Hepatic stellate cell (primary cell): ENCODE measurements around the gene HDAC1.
A peak's percentile ranks its signal among the peaks of the same experiment; 100 is the strongest.
"Not testable (repeated sequence)": the region's sequence is repeated elsewhere in the genome, so short reads cannot be mapped to it uniquely, and the experiment has no call there.

Source experiments
- DNase-seq: peaks from one replicate; pipeline ENCODE4 v3.0.0; 2011; ENCODE audit warnings: low spot score

HDAC1 gene

DNA sequence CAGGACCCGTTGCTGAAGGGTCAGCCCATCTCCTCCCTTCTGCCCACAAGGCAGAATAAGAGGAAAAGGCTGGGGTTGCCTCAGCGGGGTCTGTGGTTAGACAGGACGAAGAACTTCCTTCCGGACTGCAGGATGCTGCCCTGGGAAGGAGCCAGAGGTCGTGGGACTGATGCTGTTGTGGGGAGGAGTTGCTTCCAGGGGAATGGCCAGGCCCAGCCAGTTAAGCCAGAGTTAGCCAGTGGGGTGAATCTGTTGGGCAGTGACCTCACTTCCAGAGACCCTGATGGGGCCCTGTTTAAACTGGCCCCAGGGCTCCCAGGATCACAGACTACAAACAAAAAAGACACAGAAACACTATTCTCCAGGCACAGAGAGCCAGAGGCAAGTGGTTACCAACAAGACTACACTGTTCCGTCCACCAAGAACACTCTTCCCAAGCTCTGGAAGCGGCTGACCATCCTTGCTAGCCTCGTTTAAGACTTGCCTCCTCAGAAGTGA, 57.4 kb downstream of the HDAC1 start:
- DNase-seq: peak; percentile 74

DNA sequence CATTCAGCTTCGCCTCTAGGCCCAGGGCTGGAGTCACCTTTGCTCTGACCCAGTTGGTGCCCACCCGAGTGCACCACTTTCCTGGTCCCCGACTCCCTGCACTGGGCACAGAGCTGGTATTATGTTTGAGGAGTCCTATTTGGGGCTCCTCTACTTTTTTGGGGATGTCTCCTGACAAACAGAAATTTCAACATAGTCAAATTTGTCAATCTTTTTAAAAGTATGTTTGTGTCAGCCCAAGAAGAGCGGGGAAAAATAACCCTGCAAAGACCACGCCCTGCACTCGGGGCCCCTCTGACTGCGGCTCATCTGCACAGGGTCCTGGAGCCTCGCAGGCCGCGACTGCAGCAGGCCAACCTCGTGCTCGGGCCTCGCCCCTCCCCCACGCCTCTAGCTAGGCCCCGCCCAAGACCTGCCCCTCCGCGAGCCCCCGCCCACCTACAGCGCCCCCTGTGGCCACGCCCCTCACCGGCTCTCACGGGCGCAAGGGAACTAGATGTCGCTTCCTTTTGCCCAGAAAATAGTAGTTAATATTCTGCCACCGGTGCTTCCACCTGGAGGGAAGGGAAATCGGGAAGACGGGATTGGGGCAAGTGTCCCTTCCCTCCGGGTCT, 59.0 kb downstream of the HDAC1 start:
- peak; percentile 82 for DNase-seq

GRCh38 chr1:32351399-32352238, 59.7 kb downstream of the HDAC1 start:
- DNase-seq: peak; percentile 96

GRCh38 chr1:32352239-32352745, 60.4 kb downstream of the HDAC1 start:
- no peak for DNase-seq

DNA sequence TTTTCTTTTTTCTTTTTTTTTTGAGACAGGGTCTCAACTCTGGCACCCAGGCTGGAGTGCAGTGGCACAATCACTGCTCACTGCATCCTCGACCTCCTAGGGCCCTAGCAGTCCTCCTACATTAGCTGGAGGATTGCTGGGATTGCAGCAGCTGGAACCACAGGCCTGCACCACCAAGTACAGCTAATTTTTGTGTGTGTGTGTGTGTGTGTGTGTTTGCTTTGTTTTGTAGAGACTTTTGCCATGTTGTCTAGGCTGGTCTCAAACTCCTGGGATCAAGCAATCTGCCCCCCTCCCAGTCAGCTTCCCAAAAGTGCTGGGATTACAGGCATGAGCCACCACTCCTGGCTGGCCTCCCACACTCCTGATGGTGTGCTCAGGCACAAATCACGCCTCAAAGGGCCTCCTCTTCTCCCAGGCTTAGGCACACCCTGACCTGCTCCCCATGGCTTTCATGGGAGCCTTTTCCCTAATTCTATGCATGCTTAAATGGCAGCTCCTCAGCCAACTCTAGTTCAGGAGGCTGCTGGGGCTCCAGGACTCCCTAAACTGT, 61.0 kb downstream of the HDAC1 start:
- DNase-seq: no peak

DNA sequence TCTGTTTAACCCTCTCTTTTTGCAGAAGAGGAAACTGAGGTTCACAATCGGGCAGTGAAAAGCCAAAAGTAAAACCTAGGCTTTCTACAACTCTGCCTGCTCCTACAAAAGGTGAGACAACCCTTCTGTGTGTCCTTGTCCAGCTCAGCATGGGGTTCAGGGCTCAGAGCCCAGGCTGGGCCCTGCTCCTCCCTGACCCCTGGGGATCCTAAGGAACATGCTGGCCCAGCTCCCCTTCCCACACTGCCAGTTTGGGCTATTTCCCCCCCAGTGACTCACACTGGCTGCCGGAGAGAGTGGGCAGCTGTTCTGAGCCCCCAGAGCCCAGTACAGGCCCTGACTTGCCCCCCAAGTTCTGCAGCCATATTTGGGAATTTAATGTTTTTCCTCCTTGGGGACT, 61.5 kb downstream of the HDAC1 start:
- no peak for DNase-seq

DNA sequence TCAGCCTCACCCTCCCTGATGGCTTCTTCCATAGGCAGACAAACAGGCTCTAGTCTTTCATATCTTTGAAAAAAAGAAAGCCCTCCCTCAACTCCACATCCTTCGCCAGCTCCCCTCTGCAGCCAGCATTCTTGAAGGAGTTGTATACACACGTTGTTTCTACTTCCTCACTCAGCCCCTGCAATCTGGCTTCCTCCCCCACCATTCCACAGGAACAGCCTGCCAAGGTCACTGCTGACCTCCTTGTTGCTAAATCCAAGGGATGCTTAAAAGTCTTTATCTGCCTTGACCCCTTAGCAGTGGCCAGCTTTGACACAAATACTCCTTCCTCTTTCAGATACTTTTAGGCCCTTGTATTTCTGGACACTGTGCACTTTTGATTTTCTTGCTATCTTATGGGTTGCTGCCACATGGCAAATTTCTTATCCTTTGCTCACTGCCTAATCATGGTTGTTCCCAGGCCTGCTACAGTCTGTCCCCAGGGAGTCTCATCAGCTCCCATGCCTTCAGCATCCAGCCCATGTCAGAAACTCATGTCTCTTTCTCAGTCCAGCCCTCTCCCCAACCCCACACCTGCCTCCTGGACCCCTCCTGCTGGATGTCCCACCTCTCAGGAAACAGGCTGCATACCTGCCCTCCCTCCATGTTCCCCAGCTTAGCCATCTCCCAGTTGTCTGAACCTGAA, 62.1 kb downstream of the HDAC1 start:
- peak; percentile 85 for DNase-seq

- not testable (repeated sequence) for DNase-seq
These were observed 63.9 kb downstream of the HDAC1 start for GRCh38 chr1:32355778-32356177.

GRCh38 chr1:32356478-32356877, 64.6 kb downstream of the HDAC1 start:
- DNase-seq: no peak

- no peak for DNase-seq
These were observed 65.7 kb downstream of the HDAC1 start for GRCh38 chr1:32357614-32358013.

- no peak for DNase-seq
These were observed 66.6 kb downstream of the HDAC1 start for GRCh38 chr1:32358435-32358834.

GRCh38 chr1:32361308-32361673, 69.4 kb downstream of the HDAC1 start:
- no peak for DNase-seq

GRCh38 chr1:32361674-32362473, 70.0 kb downstream of the HDAC1 start:
- DNase-seq: peak; percentile 43

- DNase-seq: no peak
These were observed 70.8 kb downstream of the HDAC1 start, which contains the start of the genes FAM229A and TSSK3 for GRCh38 chr1:32362474-32363313. Gene FAM229A, minus strand, starts transcription at chr1:32362485. Its CDS starts 394 bp downstream, at chr1:32362091. Gene TSSK3, plus strand, starts transcription at chr1:32362539. Its CDS starts 163 bp downstream, at chr1:32362702.

- no peak for DNase-seq
These were observed 71.8 kb downstream of the HDAC1 start for GRCh38 chr1:32363713-32364112.

GRCh38 chr1:32364836-32365235, 73.0 kb downstream of the HDAC1 start:
- no peak for DNase-seq

DNA sequence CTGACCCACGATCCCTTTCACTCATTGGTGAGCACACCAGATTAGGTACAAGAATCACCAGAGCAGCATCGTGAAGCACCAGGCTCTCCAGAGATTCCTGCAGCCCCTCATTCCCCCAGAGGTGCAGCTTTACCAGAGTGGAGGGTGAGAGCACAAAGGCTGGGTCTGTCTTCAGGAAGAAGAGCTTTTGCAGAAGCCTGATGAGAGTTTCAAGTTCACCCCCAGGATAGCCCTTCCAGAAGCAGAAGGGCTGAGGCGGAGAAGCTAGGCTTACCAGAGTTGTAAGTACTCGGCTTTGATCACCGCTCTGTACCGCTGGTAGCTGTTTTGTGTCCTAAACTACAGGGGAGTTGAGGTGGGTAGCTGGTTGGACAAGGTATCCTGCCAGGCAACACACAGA, 73.6 kb downstream of the HDAC1 start:
- DNase-seq: no peak

DNA sequence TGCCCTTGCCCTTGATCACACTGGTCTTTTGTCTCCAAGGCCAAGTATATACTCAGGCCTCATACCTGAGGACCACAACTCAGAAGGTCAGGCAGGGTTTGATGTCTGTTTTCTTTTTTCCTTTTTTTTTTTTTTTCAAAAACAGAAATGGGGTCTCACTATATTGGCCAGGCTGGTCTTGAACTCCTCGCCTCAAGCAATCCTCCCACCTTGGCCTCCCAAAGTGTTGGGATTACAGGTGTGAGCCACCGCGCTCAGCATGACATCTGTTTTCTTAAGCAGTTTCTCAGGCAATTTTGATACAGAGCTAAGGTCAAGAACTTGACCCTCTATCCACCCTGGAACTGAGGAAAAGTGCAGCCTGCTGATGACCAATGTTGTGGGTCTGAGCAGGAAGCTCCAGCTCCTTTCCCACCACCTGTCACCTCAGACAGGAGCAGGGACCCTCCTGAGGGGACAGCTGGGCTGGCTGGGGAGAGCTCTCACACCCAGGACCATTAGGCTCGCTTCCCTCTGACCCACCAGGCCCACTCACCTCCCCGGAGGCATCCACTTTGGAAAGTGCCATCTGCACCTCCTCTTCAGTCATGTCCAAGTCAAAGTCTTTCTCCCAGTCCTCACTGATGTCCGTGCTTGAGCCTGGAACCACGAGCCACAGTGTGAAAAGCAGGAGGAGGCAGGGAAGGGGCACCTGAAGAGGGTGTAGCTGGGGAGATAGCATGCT, 76.2 kb downstream of the HDAC1 start:
- no peak for DNase-seq

- no peak for DNase-seq
These were observed 80.4 kb downstream of the HDAC1 start for GRCh38 chr1:32372149-32372756.
